GM15510 (cell line): ENCODE results near the gene TBC1D1.

Experiments
- POLR2A ChIP-seq: IDR thresholded peaks from 3 replicates; pipeline ENCODE4 v1.6.1; 2011; ENCODE audit warnings: borderline replicate concordance; ENCODE audit not compliant: insufficient read length; ENCODE audit errors: extremely low read depth

Gene TBC1D1

DNA sequence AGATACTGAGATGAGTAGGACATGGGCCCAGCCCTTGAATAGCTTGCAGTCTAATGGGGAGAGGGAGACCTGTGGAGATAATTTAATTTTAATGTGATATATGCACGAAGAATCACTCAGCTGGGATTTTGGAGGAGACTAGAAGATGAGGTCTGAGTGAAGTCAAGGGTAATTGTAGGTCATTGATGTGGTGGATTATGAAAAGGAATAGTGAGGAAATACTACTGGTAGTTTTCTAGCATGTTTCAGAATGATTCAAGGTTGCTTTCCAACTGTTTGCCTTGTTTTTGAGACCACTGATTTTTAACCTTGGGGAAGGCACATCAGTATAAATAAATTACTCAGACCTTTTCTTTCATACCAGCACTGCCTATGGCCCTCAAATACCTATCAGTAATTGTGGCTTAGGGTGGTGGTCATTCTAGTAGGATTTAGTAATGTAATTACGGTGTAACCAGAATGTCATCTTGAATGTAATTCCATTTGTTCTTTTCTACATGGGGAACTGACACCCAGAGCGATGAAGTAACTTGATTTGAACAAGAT is 94.9 kb downstream of the TBC1D1 start:
- TF ChIP-seq POLR2A: no peak

- no peak for TF ChIP-seq POLR2A
Measured at GRCh38 chr4:37988670-37989069, 97.8 kb downstream of the TBC1D1 start.

DNA sequence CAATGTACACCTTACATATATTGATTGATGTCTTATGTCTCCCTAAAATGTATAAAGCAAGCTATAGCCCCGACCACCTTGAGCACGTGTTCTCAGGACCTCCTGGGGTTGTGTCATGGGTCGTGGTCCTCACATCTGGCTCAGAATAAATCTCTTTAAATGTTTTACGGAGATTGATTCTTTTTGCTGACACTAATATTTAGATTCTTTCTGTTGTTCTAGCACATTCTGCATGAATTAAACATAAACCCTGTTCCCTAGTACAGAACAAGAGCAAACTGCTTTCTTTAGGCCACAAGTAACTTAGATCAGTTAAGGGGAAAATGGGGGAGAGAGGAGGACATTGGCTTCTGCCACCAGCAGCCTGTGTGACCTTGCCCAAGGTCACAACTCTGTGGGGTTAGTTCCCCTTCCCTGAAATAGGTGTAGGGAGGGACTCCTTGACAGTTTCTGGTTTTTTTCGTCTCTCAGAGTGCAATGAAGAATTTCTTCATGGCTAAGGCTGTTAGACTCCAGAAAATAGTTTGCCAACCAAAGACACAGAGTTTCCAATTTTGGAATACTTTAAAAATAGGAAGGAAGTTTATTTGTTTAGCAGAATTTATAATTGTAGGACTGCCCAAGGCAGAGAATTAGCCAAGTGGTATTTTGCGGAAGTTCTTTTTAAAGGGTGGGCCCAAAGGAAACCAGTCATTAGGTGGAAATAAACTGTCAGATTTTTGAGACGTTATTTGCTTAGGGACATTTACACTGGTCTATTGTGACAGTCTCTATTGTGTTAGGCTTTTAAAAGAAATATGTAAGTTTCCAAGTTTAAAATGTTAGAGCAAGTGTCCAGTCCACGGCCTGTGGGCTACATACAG is 98.7 kb downstream of the TBC1D1 start:
- TF ChIP-seq POLR2A: no peak

DNA sequence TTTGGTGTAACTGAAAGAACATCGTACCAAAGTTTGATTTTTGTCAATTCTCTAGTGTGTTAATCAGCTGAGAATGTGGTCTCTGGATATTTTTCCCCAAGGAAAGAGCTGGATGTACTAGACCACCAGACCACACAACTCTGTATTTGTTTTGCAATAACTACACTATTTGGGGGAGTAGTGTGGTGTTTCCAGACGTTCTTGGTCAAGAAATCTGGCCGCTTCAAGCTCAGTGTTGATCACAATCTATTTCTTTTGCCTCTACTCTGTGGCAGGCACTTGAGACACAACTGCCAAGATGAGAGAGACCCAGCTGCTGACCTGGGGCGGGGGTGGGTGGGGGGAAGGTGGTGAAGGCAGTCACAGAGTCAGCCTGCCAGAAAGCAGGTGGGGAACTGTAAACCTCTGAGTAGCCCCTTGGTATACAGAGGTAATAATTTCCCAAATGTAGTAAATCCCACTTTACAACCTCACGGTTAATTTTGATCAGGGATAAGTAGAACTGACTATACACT is 99.9 kb downstream of the TBC1D1 start:
- no peak for TF ChIP-seq POLR2A

GRCh38 chr4:37991623-37992410 is 100.9 kb downstream of the TBC1D1 start:
- TF ChIP-seq POLR2A: no peak

DNA sequence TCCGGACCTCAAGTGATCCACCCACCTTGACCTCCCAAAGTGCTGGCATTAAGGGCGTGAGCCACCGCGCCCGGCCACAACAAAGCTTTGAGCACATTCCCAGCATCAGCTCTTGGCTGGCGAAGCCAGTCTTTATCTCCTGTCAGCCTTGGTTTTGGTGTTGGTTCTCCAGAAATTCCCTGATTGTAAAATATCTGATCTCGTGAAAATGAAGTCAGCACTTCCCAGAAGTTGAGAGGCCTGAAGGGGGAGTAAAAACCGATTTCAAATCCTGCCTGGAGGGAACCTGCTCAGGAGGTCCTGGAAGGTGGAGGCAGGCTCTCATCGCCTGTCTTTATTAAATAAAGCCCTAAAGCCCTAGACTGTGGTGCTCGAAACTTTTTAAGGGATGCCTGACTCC is 102.9 kb downstream of the TBC1D1 start:
- TF ChIP-seq POLR2A: no peak

GRCh38 chr4:37994569-37994968 is 103.7 kb downstream of the TBC1D1 start:
- TF ChIP-seq POLR2A: no peak

GRCh38 chr4:37995299-37995821 is 104.5 kb downstream of the TBC1D1 start:
- no peak for TF ChIP-seq POLR2A

DNA sequence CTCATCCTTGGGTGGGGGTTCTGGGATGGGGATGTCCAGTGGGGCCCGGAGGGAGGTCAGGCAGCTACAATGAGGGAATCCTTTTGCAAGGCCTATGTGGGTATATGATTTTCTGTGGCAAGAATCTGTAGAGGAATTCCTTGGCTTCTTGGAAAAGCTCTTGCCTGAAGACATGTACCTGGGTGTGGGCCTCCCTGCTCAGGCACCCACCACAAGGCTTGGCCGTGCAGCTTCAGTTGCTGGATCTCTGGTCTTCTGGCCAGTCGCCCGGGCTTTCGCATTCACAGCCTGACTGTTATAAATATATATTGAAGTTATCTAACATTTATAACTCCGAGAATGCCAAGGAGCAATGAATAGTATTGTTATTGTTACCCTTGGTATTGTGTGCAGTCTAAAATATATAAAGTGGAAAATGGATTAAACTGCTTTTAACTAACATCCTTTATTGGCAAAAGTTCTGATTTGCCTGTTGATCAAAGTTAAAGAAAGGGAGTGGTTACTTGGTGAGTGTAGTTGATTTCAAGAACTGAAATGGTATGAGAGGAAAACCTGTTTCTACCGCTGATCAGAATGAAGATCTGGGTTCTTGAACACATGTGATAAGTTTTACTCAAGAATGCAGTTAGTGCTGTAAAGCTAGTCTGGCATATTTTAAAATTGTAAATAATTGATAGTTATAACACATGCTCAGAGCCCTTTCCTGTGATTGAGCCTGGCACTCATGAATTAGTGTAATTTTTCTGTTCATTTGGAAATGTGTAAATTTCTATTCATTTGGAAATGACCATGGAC is 105.3 kb downstream of the TBC1D1 start:
- no peak for TF ChIP-seq POLR2A

GRCh38 chr4:37998226-37998625 is 107.3 kb downstream of the TBC1D1 start:
- no peak for TF ChIP-seq POLR2A

GRCh38 chr4:37999000-37999716 is 108.3 kb downstream of the TBC1D1 start:
- no peak for TF ChIP-seq POLR2A

- no peak for TF ChIP-seq POLR2A
Measured at GRCh38 chr4:37999965-38000364, 109.1 kb downstream of the TBC1D1 start.

DNA sequence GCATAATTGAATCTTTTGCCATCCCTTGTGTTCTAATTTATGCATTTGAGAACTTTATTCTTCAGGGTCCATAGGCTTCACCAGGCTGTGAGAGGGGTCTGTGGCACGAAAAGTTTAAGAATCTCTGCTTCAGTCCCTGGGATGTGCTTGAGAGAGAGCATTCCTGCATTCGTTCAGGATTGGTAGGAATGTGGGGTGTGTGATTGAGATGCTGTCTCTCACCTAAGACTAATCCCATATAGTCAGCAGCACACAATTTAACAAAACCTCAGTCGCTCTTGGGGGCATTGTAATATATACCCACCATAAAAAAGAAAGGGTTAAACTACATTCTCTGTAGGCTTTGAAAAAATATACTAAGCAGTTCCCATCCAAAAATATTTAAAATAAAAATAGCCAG is 111.0 kb downstream of the TBC1D1 start:
- no peak for TF ChIP-seq POLR2A
